OCI-LY7 (cell line): Measurements from ENCODE around the gene GNG14. TPM values are rescaled to one million over a fixed set of nuclear protein-coding genes. Genes with fewer than 3 reads are reported as not detected.

Experiments used
- BruUV-seq: library from RNA; stranded (reverse); fragments of 400-500 nt; replicated peaks from 2 replicates; lab custom pipeline; 2021; lab: Mats Ljungman, UMichigan
- CTCF ChIA-PET: fragments of 300-600 bp; sonication (Branson Sonifier 250); formaldehyde crosslinking; loops from one replicate; lab custom pipeline; 2022; ENCODE audit warnings: antibody characterized with exemption; ENCODE audit not compliant: unreplicated experiment; lab: Charles Lee
- POLR2A ChIA-PET: fragments of 300-600 bp; sonication (Branson Sonifier 250); formaldehyde crosslinking; loops from one replicate; lab custom pipeline; 2022; ENCODE audit warnings: antibody characterized with exemption; lab: Charles Lee
- DNase-seq: peaks from one replicate; pipeline ENCODE4 v3.0.0-alpha.2; 2015; ENCODE audit warnings: low spot score
- H2AFZ ChIP-seq: fragments of 200-600 bp; sonication (generic), shearing (Covaris generic); 2 replicates; pipeline ENCODE4 v1.6.1; 2014; ENCODE audit warnings: mild to moderate bottlenecking, antibody characterized with exemption, low read length, moderate library complexity
- H3K27ac ChIP-seq: fragments of 200-600 bp; sonication (generic); 2 replicates; pipeline ENCODE4 v1.5.1; 2014; ENCODE audit warnings: mixed run types, low read depth, mild to moderate bottlenecking, moderate library complexity, low read length, inconsistent platforms; ENCODE audit not compliant: poor library complexity, severe bottlenecking
- H3K36me3 ChIP-seq: fragments of 200-600 bp; sonication (generic); 2 replicates; pipeline ENCODE4 v1.6.1; 2014; ENCODE audit warnings: mild to moderate bottlenecking, antibody characterized with exemption, low read length, moderate library complexity, mixed read lengths; ENCODE audit not compliant: insufficient read depth
- H3K4me1 ChIP-seq: fragments of 200-600 bp; sonication (generic); 2 replicates; pipeline ENCODE4 v1.5.1; 2014; ENCODE audit warnings: mild to moderate bottlenecking, low read length; ENCODE audit not compliant: insufficient read depth, poor library complexity, severe bottlenecking
- H3K4me2 ChIP-seq: fragments of 200-600 bp; sonication (generic); 2 replicates; pipeline ENCODE4 v1.6.1; 2014; ENCODE audit warnings: mild to moderate bottlenecking, low read length
- H3K4me3 ChIP-seq: fragments of 200-600 bp; sonication (generic); 2 replicates; pipeline ENCODE4 v1.5.1; 2014; ENCODE audit warnings: mild to moderate bottlenecking, low read depth, low read length; ENCODE audit not compliant: poor library complexity, severe bottlenecking
- H3K79me2 ChIP-seq: fragments of 200-600 bp; sonication (generic); 2 replicates; pipeline ENCODE4 v1.6.1; 2016; ENCODE audit warnings: low read depth, mild to moderate bottlenecking, low read length, moderate library complexity, mixed read lengths; ENCODE audit not compliant: insufficient read depth
- H3K9me2 ChIP-seq: fragments of 200-600 bp; sonication (generic); 2 replicates; pipeline ENCODE4 v1.6.1; 2016; ENCODE audit warnings: mild to moderate bottlenecking, low read length, mixed read lengths; ENCODE audit not compliant: insufficient read depth
- H3K9me3 ChIP-seq: fragments of 200-600 bp; sonication (generic); 2 replicates; pipeline ENCODE4 v1.6.1; 2014; ENCODE audit warnings: mild to moderate bottlenecking, mixed run types, low read length, mixed read lengths
- H4K20me1 ChIP-seq: fragments of 200-600 bp; sonication (generic); 2 replicates; pipeline ENCODE4 v1.6.1; 2014; ENCODE audit warnings: mild to moderate bottlenecking, antibody characterized with exemption, low read length, moderate library complexity, mixed read lengths; ENCODE audit not compliant: insufficient read depth
- EZH2phosphoT487 ChIP-seq: fragments of 200-600 bp; sonication (generic); IDR thresholded peaks from 2 replicates; pipeline ENCODE4 v1.6.1; 2018; ENCODE audit warnings: low read depth, borderline replicate concordance, mild to moderate bottlenecking, mixed run types, antibody characterized with exemption, low read length, moderate library complexity, mixed read lengths
- intact Hi-C: fragments of 100-400 bp; cut with micrococcal nuclease; formaldehyde crosslinking; loops from one replicate; pipeline ENCODE4 v1.10.0; 2022; ENCODE audit not compliant: unreplicated experiment
- total RNA-seq, 2 experiments: library from RNA; depleted of rRNA in 1 of 2; stranded (reverse); fragments of >200 nt in 1 of 2; shearing (Covaris generic) in 1 of 2; gene quantifications; 2 replicates each; pipeline ENCODE4 v1.2.3, GENCODE V29; 2014 to 2022
- TF ChIP-seq, protein P1 (sequence below): fragments of 200-600 bp; sonication (generic); conservative IDR thresholded peaks from 2 replicates; pipeline ENCODE4 v1.5.1; 2014; ENCODE audit warnings: mild to moderate bottlenecking, antibody characterized with exemption, low read length, moderate library complexity, mixed read lengths

The GNG14 gene
- total RNA-seq, 2 experiments from 2014 or later = 0.93 TPM; not detected in 1

DNA sequence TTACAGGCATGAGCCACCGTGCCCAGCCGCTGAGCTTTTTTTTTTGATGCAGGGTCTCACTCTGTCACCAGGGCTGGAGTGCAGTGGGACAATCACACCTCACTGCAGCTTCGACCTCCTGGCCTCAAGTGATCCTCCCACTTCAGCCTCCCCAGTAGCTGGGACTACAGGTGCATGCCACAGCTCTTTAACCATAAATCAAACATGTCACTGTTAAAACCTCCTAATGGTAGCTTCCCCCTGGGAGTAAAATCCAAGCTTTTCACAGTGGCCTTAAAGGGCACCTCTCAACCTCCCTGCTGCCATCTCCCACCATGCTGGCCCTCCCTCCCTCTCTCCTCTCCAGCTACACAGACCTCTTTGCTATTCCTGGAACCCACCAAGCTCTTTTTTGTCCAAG is 2.0 kb upstream of the GNG14 start:
- no peaks in the 10 kb centered on the region for H3K9me2 ChIP-seq
- no peaks in the 10 kb centered on the region for H3K9me3 ChIP-seq
- no TSS peak for BruUV-seq
- POLR2A ChIA-PET = no interaction called here
- H4K20me1 ChIP-seq = no peaks in the 10 kb centered on the region
- CTCF ChIA-PET = interaction anchor here (0.6 kb wide), 1 partner anchor 48 kb away, joined by 9 read pairs; the partner anchor contains the start of gene TRIR
- no peak for DNase-seq
- H3K79me2 ChIP-seq = no peaks in the 10 kb centered on the region
- no peaks in the 10 kb centered on the region for H3K4me1 ChIP-seq
- TF ChIP-seq, protein P1, sequence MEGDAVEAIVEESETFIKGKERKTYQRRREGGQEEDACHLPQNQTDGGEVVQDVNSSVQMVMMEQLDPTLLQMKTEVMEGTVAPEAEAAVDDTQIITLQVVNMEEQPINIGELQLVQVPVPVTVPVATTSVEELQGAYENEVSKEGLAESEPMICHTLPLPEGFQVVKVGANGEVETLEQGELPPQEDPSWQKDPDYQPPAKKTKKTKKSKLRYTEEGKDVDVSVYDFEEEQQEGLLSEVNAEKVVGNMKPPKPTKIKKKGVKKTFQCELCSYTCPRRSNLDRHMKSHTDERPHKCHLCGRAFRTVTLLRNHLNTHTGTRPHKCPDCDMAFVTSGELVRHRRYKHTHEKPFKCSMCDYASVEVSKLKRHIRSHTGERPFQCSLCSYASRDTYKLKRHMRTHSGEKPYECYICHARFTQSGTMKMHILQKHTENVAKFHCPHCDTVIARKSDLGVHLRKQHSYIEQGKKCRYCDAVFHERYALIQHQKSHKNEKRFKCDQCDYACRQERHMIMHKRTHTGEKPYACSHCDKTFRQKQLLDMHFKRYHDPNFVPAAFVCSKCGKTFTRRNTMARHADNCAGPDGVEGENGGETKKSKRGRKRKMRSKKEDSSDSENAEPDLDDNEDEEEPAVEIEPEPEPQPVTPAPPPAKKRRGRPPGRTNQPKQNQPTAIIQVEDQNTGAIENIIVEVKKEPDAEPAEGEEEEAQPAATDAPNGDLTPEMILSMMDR = no peak
- TF ChIP-seq EZH2phosphoT487 = no peak
- H3K27ac ChIP-seq = no peak overlapping the region
- H3K4me2 ChIP-seq = no peak overlapping the region
- no peak overlapping the region for H3K4me3 ChIP-seq
- H3K36me3 ChIP-seq = no peaks in the 10 kb centered on the region
- intact Hi-C loops = no loop called here
- H2AFZ ChIP-seq = no peak overlapping the region

DNA sequence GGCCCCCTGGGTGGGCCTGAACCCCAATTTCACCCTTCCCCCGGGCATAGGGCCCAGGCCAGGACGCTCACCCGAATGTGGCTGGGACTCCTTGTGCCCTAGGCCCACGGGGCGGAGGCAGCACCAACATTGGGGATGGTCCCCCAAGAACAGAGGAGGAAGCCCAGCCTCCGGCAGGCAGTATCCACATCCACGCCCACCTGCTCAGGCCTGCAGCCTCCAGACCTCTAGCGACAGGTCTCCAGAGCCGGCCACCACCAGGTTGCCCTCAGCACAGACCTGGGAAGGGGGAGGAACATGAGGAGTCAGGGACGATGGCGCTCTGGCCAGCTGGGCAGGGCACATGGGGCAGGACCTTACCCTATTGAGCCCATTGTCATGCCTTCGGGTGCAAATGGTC is 1.2 kb downstream of the GNG14 start:
- Histone ChIP-seq H4K20me1 (no peaks in the 10 kb centered on the region), H3K4me1 (no peaks in the 10 kb centered on the region), H3K79me2 (no peaks in the 10 kb centered on the region), H2AFZ (no peak overlapping the region), H3K27ac (no peak overlapping the region), H3K4me2 (no peak overlapping the region), H3K9me2 (no peaks in the 10 kb centered on the region), H3K36me3 (peaks cover 5% of the 10 kb centered on the region; the same call in 1 of the 2 replicates), H3K9me3 (no peaks in the 10 kb centered on the region), H3K4me3 (no peak overlapping the region)
- TF ChIP-seq, protein P1 = no peak
- no peak for TF ChIP-seq EZH2phosphoT487
- no peak for DNase-seq
- POLR2A ChIA-PET = no interaction called here
- CTCF ChIA-PET = no interaction called here
- intact Hi-C loops = no loop called here
- no TSS peak for BruUV-seq

DNA sequence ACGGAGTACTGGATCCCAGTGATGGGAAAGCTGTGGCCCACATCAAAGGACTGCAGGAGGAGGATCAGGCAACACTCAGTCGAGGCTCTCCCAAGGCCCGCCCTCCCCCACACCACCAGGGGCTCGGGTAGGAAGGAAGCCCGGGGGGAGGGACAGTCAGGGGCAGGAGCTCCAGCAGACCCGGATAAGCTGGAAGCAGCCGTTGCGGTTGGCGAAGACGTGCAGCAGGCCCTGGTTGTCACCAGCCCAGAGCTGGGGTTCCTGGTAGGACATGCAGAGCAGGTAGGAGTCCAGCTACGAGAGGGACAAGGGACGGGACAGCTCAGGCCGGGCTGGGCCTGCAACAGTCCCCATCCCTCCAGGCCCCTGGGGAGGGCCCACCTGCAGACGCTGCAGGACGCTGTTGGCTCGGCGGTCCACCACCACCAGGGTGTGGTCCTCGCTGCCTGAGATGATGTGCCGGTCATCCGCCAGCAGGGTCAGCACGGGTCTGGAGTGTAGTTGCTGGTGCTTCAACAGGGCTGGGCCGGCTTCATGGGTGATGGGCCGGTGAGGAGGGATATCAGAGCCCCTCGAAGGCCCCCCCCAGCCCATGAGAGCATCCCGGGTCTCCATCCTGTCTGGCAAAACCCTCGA is 1.9 kb downstream of the GNG14 start:
- CTCF ChIA-PET = no interaction called here
- DNase-seq = no peak

More for the DNA sequence above, 1.9 kb downstream of the GNG14 start:
- H4K20me1 ChIP-seq = no peaks in the 10 kb centered on the region
- POLR2A ChIA-PET = no interaction called here
- no peak overlapping the region for H3K4me3 ChIP-seq
- no peak overlapping the region for H2AFZ ChIP-seq
- no peaks in the 10 kb centered on the region for H3K9me2 ChIP-seq
- no peaks in the 10 kb centered on the region for H3K9me3 ChIP-seq
- no peaks in the 10 kb centered on the region for H3K4me1 ChIP-seq
- TF ChIP-seq EZH2phosphoT487 = no peak
- TF ChIP-seq, protein P1 = no peak
- peaks cover 5% of the 10 kb centered on the region; the same call in 1 of the 2 replicates for H3K36me3 ChIP-seq
- intact Hi-C loops = no loop called here
- H3K27ac ChIP-seq = no peak overlapping the region
- no peak overlapping the region for H3K4me2 ChIP-seq
- BruUV-seq = no TSS peak
- H3K79me2 ChIP-seq = no peaks in the 10 kb centered on the region
